Mucosa of descending colon (tissue), 3 donors: ENCODE data around the gene LINC00632. TPM values are rescaled to one million over a fixed set of nuclear protein-coding genes. Genes with fewer than 3 reads are reported as not detected.

Experiments used
- ATAC-seq: fragments of 200-7000 bp; cut with Tn5 transposase; one replicate; pipeline ENCODE4 v1.9.1; 2020; ENCODE audit warnings: mild to moderate bottlenecking, moderate library complexity
- DNase-seq, 3 donors: peaks; one replicate each; pipeline ENCODE4 v3.0.0-alpha.2; 2020
- H3K36me3 ChIP-seq: fragments of 200-600 bp; one replicate; pipeline ENCODE4 v1.8.0; 2021; ENCODE audit warnings: low read depth, mild to moderate bottlenecking
- H3K4me1 ChIP-seq: fragments of 200-600 bp; one replicate; pipeline ENCODE4 v1.8.0; 2021; ENCODE audit warnings: low read depth, mild to moderate bottlenecking
- H3K4me3 ChIP-seq: fragments of 200-600 bp; one replicate; pipeline ENCODE4 v1.8.0; 2021; ENCODE audit warnings: mild to moderate bottlenecking
- H3K9me3 ChIP-seq: fragments of 200-600 bp; one replicate; pipeline ENCODE4 v1.8.0; 2021; ENCODE audit warnings: mild to moderate bottlenecking
- CTCF ChIP-seq: fragments of 200-600 bp; IDR thresholded peaks from one replicate; pipeline ENCODE4 v1.8.0; 2022; ENCODE audit warnings: antibody characterized with exemption, mild to moderate bottlenecking
- intact Hi-C, 2 donors: fragments of 100-400 bp; cut with DNase I in 1 of 2; cut with micrococcal nuclease in 1 of 2; formaldehyde crosslinking; loops; one replicate each; pipeline versions ENCODE4 v1.11.0 to v1.11.1; 2022; cut with DNase I, micrococcal nuclease
- total RNA-seq, 3 donors: library from RNA; stranded (reverse); fragmentation: NEBNext Ultra II Directional in 2 of 3; extraction: Animal tissue kit (Norgen Biotek cat#: 25700) in 2 of 3; gene quantifications; one replicate each; pipeline versions ENCODE4 v1.2.1 to v1.2.4, GENCODE V29; 2021 to 2023
- donor health status: DM: no; HTN: no; CAD: no; lungs with moderate emphysema.
- donor health status: DM: no; HTN: no; CAD: no.
- donor health status: DM: no; HTN: yes; CAD: no.

LINC00632 gene
- total RNA-seq, 3 donors from 2014 or later = 27.2 to 172 (median 33.3) TPM

- no peaks in the 10 kb centered on the region for H3K36me3 ChIP-seq
- no peaks in the 10 kb centered on the region for H3K9me3 ChIP-seq
- H3K4me1 ChIP-seq = no peaks in the 10 kb centered on the region
- TF ChIP-seq CTCF = no peak
- ATAC-seq (no peak), DNase-seq (peak in 1 of 3 donors; percentile 20)
- no peak overlapping the region for H3K4me3 ChIP-seq
- intact Hi-C loops = no loop called here
These were observed 55.7 kb downstream of the LINC00632 start for GRCh38 chrX:140765043-140765784.

- Histone ChIP-seq H3K36me3 (no peaks in the 10 kb centered on the region), H3K4me3 (no peak overlapping the region), H3K4me1 (no peaks in the 10 kb centered on the region), H3K9me3 (no peaks in the 10 kb centered on the region)
- intact Hi-C loops = no loop called here
- TF ChIP-seq CTCF = peak; percentile 9
- DNase-seq = peak in 2 of 3 donors; percentile 20 to 22
- ATAC-seq = peak; percentile 51
These were observed 56.6 kb downstream of the LINC00632 start for GRCh38 chrX:140766024-140766611.

- ATAC-seq (no peak), DNase-seq (no peak)
- H3K4me1 ChIP-seq = no peaks in the 10 kb centered on the region
- no peak overlapping the region for H3K4me3 ChIP-seq
- no peaks in the 10 kb centered on the region for H3K36me3 ChIP-seq
- no peaks in the 10 kb centered on the region for H3K9me3 ChIP-seq
- intact Hi-C loops = no loop called here
- TF ChIP-seq CTCF = no peak
These were observed 58.1 kb downstream of the LINC00632 start for GRCh38 chrX:140767646-140768045.

GRCh38 chrX:140775211-140775610 is 65.7 kb downstream of the LINC00632 start:
- ATAC-seq (no peak), DNase-seq (no peak)
- H3K9me3 ChIP-seq = no peaks in the 10 kb centered on the region
- intact Hi-C loops = no loop called here
- H3K4me3 ChIP-seq = no peak overlapping the region
- H3K4me1 ChIP-seq = no peaks in the 10 kb centered on the region
- no peaks in the 10 kb centered on the region for H3K36me3 ChIP-seq
- no peak for TF ChIP-seq CTCF

- H3K9me3 ChIP-seq = no peaks in the 10 kb centered on the region
- intact Hi-C loops = no loop called here
- H3K4me3 ChIP-seq = no peak overlapping the region
- no peak for TF ChIP-seq CTCF
- no peaks in the 10 kb centered on the region for H3K36me3 ChIP-seq
- DNase-seq = no peak
- no peaks in the 10 kb centered on the region for H3K4me1 ChIP-seq
- ATAC-seq = no peak
These were observed 66.8 kb downstream of the LINC00632 start for GRCh38 chrX:140776320-140776719.
